Stimulated activated naive B cell treated with anti-CD40 and anti-IgM and Interleukin-4, amounts not matched to agents 10 μg/mL and 1 μg/mL and 100 μg/mL, for 72 hours (primary cell): Measurements from ENCODE around the gene TNK2.
"Not testable (repeated sequence)": the region's sequence is repeated elsewhere in the genome, so short reads cannot be mapped to it uniquely, and the experiment has no call there.

Source experiments
- ATAC-seq, 2 donors: fragments of 150-1000 bp; cut with Tn5 transposase; replicated peaks; 2 replicates each; pipeline ENCODE4 v1.10.0; 2021; ENCODE audit warnings: moderate library complexity in 1 of 2
- DNase-seq: peaks from one replicate; pipeline ENCODE4 v3.0.0; 2021
- H3K27ac Mint-ChIP-seq: one replicate; pipeline ENCODE4 v1.8.0; 2022; ENCODE audit warnings: mild to moderate bottlenecking, mixed read lengths
- H3K27me3 Mint-ChIP-seq, 2 donors: one replicate each; pipeline ENCODE4 v1.8.0; 2022; ENCODE audit warnings: mixed read lengths in 2 of 2
- H3K36me3 Mint-ChIP-seq, 2 donors: one replicate each; pipeline ENCODE4 v1.8.0; 2022; ENCODE audit warnings: mixed read lengths in 2 of 2, mild to moderate bottlenecking in 1 of 2
- H3K4me1 Mint-ChIP-seq, 2 donors: one replicate each; pipeline ENCODE4 v1.8.0; 2022; ENCODE audit warnings: mixed read lengths in 2 of 2, mild to moderate bottlenecking in 1 of 2
- H3K4me3 Mint-ChIP-seq, 2 donors: one replicate each; pipeline ENCODE4 v1.8.0; 2022; ENCODE audit warnings: mild to moderate bottlenecking in 2 of 2, mixed read lengths in 2 of 2, moderate library complexity in 1 of 2
- H3K9me3 Mint-ChIP-seq, 2 donors: one replicate each; pipeline ENCODE4 v1.8.0; 2022; ENCODE audit warnings: mixed read lengths in 2 of 2, mild to moderate bottlenecking in 1 of 2

The TNK2 gene

GRCh38 chr3:195869413-195870001, 38.8 kb downstream of the TNK2 start:
- ATAC-seq, result no peak
- Mint-ChIP-seq H3K27me3 (no peaks in the 10 kb centered on the region), H3K4me1 (no peaks in the 10 kb centered on the region), H3K36me3 (peaks cover 25 to 29% of the 10 kb centered on the region in 2 donors), H3K4me3 (no peak overlapping the region), H3K27ac (no peak overlapping the region), H3K9me3 (no peaks in the 10 kb centered on the region)
- DNase-seq, result no peak

GRCh38 chr3:195868866-195869412, 39.4 kb downstream of the TNK2 start:
- no peaks in the 10 kb centered on the region for H3K27me3 Mint-ChIP-seq
- H3K4me1 Mint-ChIP-seq, result no peaks in the 10 kb centered on the region
- H3K4me3 Mint-ChIP-seq, result no peak overlapping the region
- peaks cover 29% of the 10 kb centered on the region in 2 donors for H3K36me3 Mint-ChIP-seq
- DNase-seq (no peak), ATAC-seq (no peak)
- no peaks in the 10 kb centered on the region for H3K9me3 Mint-ChIP-seq
- H3K27ac Mint-ChIP-seq, result no peak overlapping the region

- Mint-ChIP-seq H3K27ac (no peak overlapping the region), H3K4me3 (no peak overlapping the region), H3K9me3 (no peaks in the 10 kb centered on the region), H3K36me3 (peaks cover 28 to 29% of the 10 kb centered on the region in 2 donors), H3K4me1 (peaks cover 0 to 1% of the 10 kb centered on the region in 2 donors), H3K27me3 (no peaks in the 10 kb centered on the region)
- ATAC-seq, result no peak
- DNase-seq, result no peak
Measured at GRCh38 chr3:195868336-195868865, 40.0 kb downstream of the TNK2 start.

- no peaks in the 10 kb centered on the region for H3K27me3 Mint-ChIP-seq
- peaks cover 4 to 7% of the 10 kb centered on the region in 2 donors for H3K4me1 Mint-ChIP-seq
- H3K36me3 Mint-ChIP-seq, result peaks cover 28 to 34% of the 10 kb centered on the region in 2 donors
- DNase-seq (no peak), ATAC-seq (no peak)
- no peaks in the 10 kb centered on the region for H3K9me3 Mint-ChIP-seq
- no peak overlapping the region for H3K4me3 Mint-ChIP-seq
- peak overlapping the region; percentile 31 for H3K27ac Mint-ChIP-seq
Measured at GRCh38 chr3:195867631-195868335, 40.6 kb downstream of the TNK2 start.

GRCh38 chr3:195866686-195867511, 41.5 kb downstream of the TNK2 start:
- Mint-ChIP-seq H3K4me3 (no peak overlapping the region), H3K9me3 (no peaks in the 10 kb centered on the region), H3K27ac (no peak overlapping the region), H3K27me3 (no peaks in the 10 kb centered on the region), H3K36me3 (peaks cover 27 to 34% of the 10 kb centered on the region in 2 donors), H3K4me1 (peaks cover 4 to 8% of the 10 kb centered on the region in 2 donors)
- no peak for ATAC-seq
- no peak for DNase-seq

GRCh38 chr3:195865752-195866151, 42.6 kb downstream of the TNK2 start:
- H3K4me3 Mint-ChIP-seq, result no peak overlapping the region
- no peaks in the 10 kb centered on the region for H3K27me3 Mint-ChIP-seq
- peak overlapping the region; percentile 62 for H3K27ac Mint-ChIP-seq
- H3K9me3 Mint-ChIP-seq, result no peaks in the 10 kb centered on the region
- H3K36me3 Mint-ChIP-seq, result peaks cover 26 to 30% of the 10 kb centered on the region in 2 donors
- DNase-seq, result no peak
- peaks cover 4 to 8% of the 10 kb centered on the region in 2 donors for H3K4me1 Mint-ChIP-seq
- ATAC-seq, result no peak

- Mint-ChIP-seq H3K27me3 (peaks cover 0 to 4% of the 10 kb centered on the region in 2 donors), H3K36me3 (peaks cover 16% of the 10 kb centered on the region in 2 donors), H3K9me3 (no peaks in the 10 kb centered on the region), H3K27ac (peak overlapping the region; percentile 87), H3K4me1 (peaks cover 9 to 16% of the 10 kb centered on the region in 2 donors), H3K4me3 (no peak overlapping the region)
- DNase-seq (peak; percentile 50), ATAC-seq (peak; percentile 86)
Measured at GRCh38 chr3:195863121-195864061, 45.0 kb downstream of the TNK2 start.

- not testable (repeated sequence) for H3K27me3 Mint-ChIP-seq, H3K4me3 Mint-ChIP-seq, DNase-seq, H3K9me3 Mint-ChIP-seq, ATAC-seq, H3K27ac Mint-ChIP-seq
- Mint-ChIP-seq H3K36me3 (peaks cover 12 to 16% of the 10 kb centered on the region in 2 donors), H3K4me1 (peaks cover 9 to 16% of the 10 kb centered on the region in 2 donors)
Measured at GRCh38 chr3:195862318-195862717, 46.0 kb downstream of the TNK2 start.

- DNase-seq (no peak), ATAC-seq (no peak)
- H3K27me3 Mint-ChIP-seq, result peaks cover 0 to 4% of the 10 kb centered on the region in 2 donors
- H3K9me3 Mint-ChIP-seq, result no peaks in the 10 kb centered on the region
- H3K4me1 Mint-ChIP-seq, result peaks cover 9 to 16% of the 10 kb centered on the region in 2 donors
- peaks cover 6 to 8% of the 10 kb centered on the region in 2 donors for H3K36me3 Mint-ChIP-seq
- H3K4me3 Mint-ChIP-seq, result peak overlapping the region in 1 of 2 donors; percentile 8
- peak overlapping the region; percentile 85 for H3K27ac Mint-ChIP-seq
Measured at GRCh38 chr3:195860456-195860855, 47.9 kb downstream of the TNK2 start.

GRCh38 chr3:195859846-195860411, 48.4 kb downstream of the TNK2 start:
- DNase-seq (no peak), ATAC-seq (no peak)
- no peak overlapping the region for H3K27ac Mint-ChIP-seq
- peaks cover 5 to 6% of the 10 kb centered on the region in 2 donors for H3K36me3 Mint-ChIP-seq
- H3K27me3 Mint-ChIP-seq, result peaks cover 0 to 4% of the 10 kb centered on the region in 2 donors
- H3K4me3 Mint-ChIP-seq, result peak overlapping the region in 1 of 2 donors; percentile 86
- peaks cover 9 to 16% of the 10 kb centered on the region in 2 donors for H3K4me1 Mint-ChIP-seq
- no peaks in the 10 kb centered on the region for H3K9me3 Mint-ChIP-seq

- Mint-ChIP-seq H3K27ac (peak overlapping the region; percentile 70), H3K27me3 (peaks cover 0 to 4% of the 10 kb centered on the region in 2 donors), H3K9me3 (no peaks in the 10 kb centered on the region), H3K4me1 (peaks cover 9 to 16% of the 10 kb centered on the region in 2 donors), H3K4me3 (peak overlapping the region; percentile 77 to 86), H3K36me3 (peaks cover 5% of the 10 kb centered on the region in 2 donors)
- ATAC-seq (peak; percentile 62 to 74), DNase-seq (peak; percentile 64)
Measured at GRCh38 chr3:195859061-195859845, 49.1 kb downstream of the TNK2 start.

- Mint-ChIP-seq H3K4me1 (peaks cover 5 to 10% of the 10 kb centered on the region in 2 donors), H3K4me3 (no peak overlapping the region), H3K9me3 (no peaks in the 10 kb centered on the region), H3K27me3 (peaks cover 6 to 11% of the 10 kb centered on the region in 2 donors), H3K27ac (no peak overlapping the region), H3K36me3 (no peaks in the 10 kb centered on the region)
- no peak for ATAC-seq
- no peak for DNase-seq
Measured at GRCh38 chr3:195856410-195857084, 51.8 kb downstream of the TNK2 start.
